H1 (cell line): ENCODE results near the gene LRRC8D. TPM values are rescaled to one million over a fixed set of nuclear protein-coding genes. Genes with fewer than 3 reads are reported as not detected.

Source experiments
- CTCF ChIA-PET: fragments of 300-600 bp; sonication (Branson Sonifier 250); formaldehyde crosslinking; loops from one replicate; lab custom pipeline; 2021; ENCODE audit not compliant: partially characterized antibody; lab: Charles Lee
- POLR2A ChIA-PET: fragments of 300-600 bp; sonication (Branson Sonifier 250); formaldehyde crosslinking; loops from one replicate; lab custom pipeline; 2021; ENCODE audit warnings: inconsistent platforms; ENCODE audit not compliant: partially characterized antibody; lab: Charles Lee
- DNase-seq, 2 experiments: peaks; one replicate each; pipeline versions ENCODE4 v3.0.0 to v3.0.0-alpha.2; 2010 to 2022; ENCODE audit warnings: low spot score in 2 of 2, low read depth in 1 of 2, mixed read lengths in 1 of 2
- FAIRE-seq: peaks from 2 replicates; lab custom pipeline; 2011; peaks lifted over from hg19 to GRCh38; lab: Jason Lieb, UNC
- H2AFZ ChIP-seq: 2 replicates; pipeline ENCODE4 v1.8.1; 2012; ENCODE audit warnings: low read length, inconsistent platforms
- H2AK5ac ChIP-seq: 2 replicates; pipeline ENCODE4 v1.6.1; 2013; ENCODE audit warnings: low read depth, low read length
- H2BK120ac ChIP-seq: replicated peaks from 2 replicates; pipeline ENCODE3; 2013; ENCODE audit warnings: low read depth, low read length, inconsistent platforms
- H2BK12ac ChIP-seq: 2 replicates; pipeline ENCODE4 v1.6.1; 2013; ENCODE audit warnings: low read depth, low read length
- H2BK15ac ChIP-seq: 2 replicates; pipeline ENCODE4 v1.6.1; 2013; ENCODE audit warnings: low read length
- H2BK20ac ChIP-seq: 2 replicates; pipeline ENCODE4 v1.6.1; 2013; ENCODE audit warnings: low read length
- H2BK5ac ChIP-seq: 2 replicates; pipeline ENCODE4 v1.6.1; 2013; ENCODE audit warnings: low read depth, low read length
- H3K14ac ChIP-seq: 2 replicates; pipeline ENCODE4 v1.6.1; 2013; ENCODE audit warnings: inconsistent platforms; ENCODE audit not compliant: insufficient read length
- H3K18ac ChIP-seq: 2 replicates; pipeline ENCODE4 v1.6.1; 2013; ENCODE audit warnings: low read length; ENCODE audit errors: extremely low read depth
- H3K23ac ChIP-seq: 2 replicates; pipeline ENCODE4 v1.6.1; 2013; ENCODE audit warnings: inconsistent platforms; ENCODE audit not compliant: insufficient read length
- H3K23me2 ChIP-seq: 2 replicates; pipeline ENCODE4 v1.6.1; 2013; ENCODE audit warnings: low read depth, low read length
- H3K27ac ChIP-seq: 2 replicates; pipeline ENCODE4 v1.6.1; 2011; ENCODE audit warnings: low read depth, low read length, inconsistent platforms
- H3K27me3 ChIP-seq, 4 experiments: replicated peaks in 1 of 4; 1 replicate in 1 of 4; 2 replicates in 3 of 4; pipeline versions ENCODE4 v1.6.1 to v1.8.1; 2011 to 2013; ENCODE audit warnings: low read length in 3 of 4, mild to moderate bottlenecking in 3 of 4, inconsistent platforms in 2 of 4, mixed read lengths in 2 of 4, moderate library complexity in 1 of 4; ENCODE audit not compliant: control insufficient read depth in 3 of 4, insufficient read depth in 3 of 4; ENCODE audit errors: extremely low read depth in 1 of 4
- H3K36me3 ChIP-seq, 4 experiments: 2 replicates each; pipeline versions ENCODE4 v1.6.1 to v1.8.1; 2011 to 2013; ENCODE audit warnings: mild to moderate bottlenecking in 4 of 4, low read length in 3 of 4, moderate library complexity in 2 of 4, control low read depth in 1 of 4, inconsistent platforms in 1 of 4; ENCODE audit not compliant: insufficient read depth in 4 of 4, control insufficient read depth in 2 of 4
- H3K4ac ChIP-seq: replicated peaks from 2 replicates; pipeline ENCODE3; 2013; ENCODE audit warnings: low read length, low read depth, mixed read lengths, inconsistent platforms; ENCODE audit not compliant: insufficient read length
- H3K4me1 ChIP-seq, 4 experiments: replicated peaks in 1 of 4; 1 replicate in 1 of 4; 2 replicates in 3 of 4; pipeline versions ENCODE4 v1.6.1 to v1.8.1; 2011 to 2013; ENCODE audit warnings: low read length in 3 of 4, inconsistent platforms in 2 of 4, mixed read lengths in 1 of 4; ENCODE audit not compliant: insufficient read depth in 4 of 4, control insufficient read depth in 3 of 4
- H3K4me2 ChIP-seq, 2 experiments: 2 replicates each; pipeline versions ENCODE4 v1.6.1 to v1.8.1; 2011 to 2013; ENCODE audit warnings: low read depth in 2 of 2, low read length in 2 of 2, control low read depth in 1 of 2, inconsistent platforms in 1 of 2, mild to moderate bottlenecking in 1 of 2; ENCODE audit not compliant: insufficient read depth in 1 of 2
- H3K4me3 ChIP-seq, 4 experiments: fragments of 200-600, 300-600 bp in 1 of 4; sonication (generic), shearing (Covaris generic), sonication (Bioruptor Twin) in 1 of 4; 2 replicates each; pipeline versions ENCODE4 v1.5.1 to v1.8.1; 2011 to 2016; ENCODE audit warnings: low read length in 4 of 4, low read depth in 3 of 4, control low read depth in 2 of 4, inconsistent platforms in 2 of 4, mild to moderate bottlenecking in 2 of 4, mixed read lengths in 1 of 4, moderate library complexity in 1 of 4; ENCODE audit not compliant: insufficient read depth in 2 of 4; ENCODE audit errors: extremely low read depth in 1 of 4
- H3K56ac ChIP-seq: replicated peaks from 2 replicates; pipeline ENCODE3; 2013; ENCODE audit warnings: low read depth, mild to moderate bottlenecking, mixed read lengths, low read length, inconsistent platforms; ENCODE audit not compliant: insufficient read length
- H3K79me1 ChIP-seq: 2 replicates; pipeline ENCODE4 v1.6.1; 2013; ENCODE audit warnings: low read depth, low read length, control low read depth
- H3K79me2 ChIP-seq, 2 experiments: 2 replicates each; pipeline versions ENCODE4 v1.6.1 to v1.8.1; 2012 to 2013; ENCODE audit warnings: low read length in 2 of 2, mild to moderate bottlenecking in 2 of 2, inconsistent platforms in 1 of 2; ENCODE audit not compliant: insufficient read depth in 2 of 2, control insufficient read depth in 1 of 2
- H3K9ac ChIP-seq, 4 experiments: replicated peaks in 1 of 4; 1 replicate in 1 of 4; 2 replicates in 3 of 4; pipeline versions ENCODE4 v1.6.1 to v1.8.1; 2011 to 2013; ENCODE audit warnings: low read depth in 3 of 4, low read length in 3 of 4, control low read depth in 2 of 4, mild to moderate bottlenecking in 2 of 4, moderate library complexity in 2 of 4, inconsistent platforms in 1 of 4; ENCODE audit errors: extremely low read depth in 1 of 4
- H3K9me3 ChIP-seq, 2 experiments: 2 replicates each; pipeline versions ENCODE4 v1.6.1 to v1.8.1; 2012 to 2013; ENCODE audit warnings: mild to moderate bottlenecking in 2 of 2, moderate library complexity in 2 of 2, control low read depth in 1 of 2, inconsistent platforms in 1 of 2, low read depth in 1 of 2, low read length in 1 of 2, mixed read lengths in 1 of 2; ENCODE audit not compliant: insufficient read depth in 2 of 2
- H4K20me1 ChIP-seq, 2 experiments: replicated peaks in 1 of 2; 2 replicates each; pipeline versions ENCODE3 to v1.8.1; 2011 to 2013; ENCODE audit warnings: inconsistent platforms in 2 of 2, low read length in 2 of 2, mild to moderate bottlenecking in 1 of 2; ENCODE audit not compliant: insufficient read depth in 2 of 2, control insufficient read depth in 1 of 2
- H4K5ac ChIP-seq: 2 replicates; pipeline ENCODE4 v1.6.1; 2013; ENCODE audit warnings: low read length, low read depth, mixed read lengths, inconsistent platforms; ENCODE audit not compliant: insufficient read length
- H4K8ac ChIP-seq: 2 replicates; pipeline ENCODE4 v1.8.0; 2013; ENCODE audit warnings: mild to moderate bottlenecking, moderate library complexity, low read length, inconsistent platforms; ENCODE audit not compliant: insufficient read depth; ENCODE audit errors: extremely low read depth
- H4K91ac ChIP-seq: replicated peaks from 2 replicates; pipeline ENCODE3; 2013; ENCODE audit warnings: low read length, mixed read lengths, inconsistent platforms; ENCODE audit not compliant: insufficient read length
- BRCA1 ChIP-seq: IDR thresholded peaks from 2 replicates; pipeline ENCODE4 v1.6.1; 2012; ENCODE audit warnings: low read depth, low read length, improper control_type of control experiment
- CREB1 ChIP-seq: IDR thresholded peaks from 2 replicates; pipeline ENCODE4 v1.6.1; 2012; ENCODE audit warnings: inconsistent platforms
- EP300 ChIP-seq, 2 experiments: IDR thresholded peaks; 1 replicate in 1 of 2; 2 replicates in 1 of 2; pipeline ENCODE4 v1.6.1; 2011 to 2012; ENCODE audit warnings: low read depth in 2 of 2, low read length in 2 of 2, mild to moderate bottlenecking in 2 of 2, borderline replicate concordance in 1 of 2, inconsistent platforms in 1 of 2, moderate library complexity in 1 of 2
- GTF2F1 ChIP-seq: IDR thresholded peaks from 2 replicates; pipeline ENCODE4 v1.6.1; 2012; ENCODE audit warnings: low read depth, low read length, improper control_type of control experiment, borderline replicate concordance
- HDAC6 ChIP-seq: IDR thresholded peaks from one replicate; pipeline ENCODE4 v1.7.1; 2012; ENCODE audit warnings: low read depth, mild to moderate bottlenecking, inconsistent platforms, low read length, moderate library complexity
- NRF1 ChIP-seq: IDR thresholded peaks from 2 replicates; pipeline ENCODE4 v1.6.1; 2011; ENCODE audit warnings: mild to moderate bottlenecking, low read depth, low read length, improper control_type of control experiment
- RAD21 ChIP-seq, 2 experiments: IDR thresholded peaks in 1 of 2; conservative IDR thresholded peaks in 1 of 2; 2 replicates each; pipeline ENCODE4 v1.6.1; 2011; ENCODE audit warnings: low read depth in 2 of 2, low read length in 2 of 2, improper control_type of control experiment in 1 of 2, inconsistent platforms in 1 of 2, mild to moderate bottlenecking in 1 of 2, moderate library complexity in 1 of 2
- SP4 ChIP-seq: IDR thresholded peaks from 2 replicates; pipeline ENCODE4 v1.6.1; 2012; ENCODE audit warnings: low read length, inconsistent platforms
- SUZ12 ChIP-seq: fragments of 200-600 bp; sonication (generic); IDR thresholded peaks from 2 replicates; pipeline ENCODE4 v1.6.1; 2012; ENCODE audit warnings: mild to moderate bottlenecking, inconsistent platforms, low read length, moderate library complexity, mixed read lengths
- TCF12 ChIP-seq: IDR thresholded peaks from 2 replicates; pipeline ENCODE4 v1.6.1; 2011; ENCODE audit warnings: low read depth, mild to moderate bottlenecking, low read length
- YY1 ChIP-seq: IDR thresholded peaks from 2 replicates; pipeline ENCODE4 v1.6.1; 2011; ENCODE audit warnings: low read depth, mild to moderate bottlenecking, low read length
- WGBS, 2 experiments: shearing (Covaris generic) in 1 of 2; methylation state at CpG; one replicate each; pipeline versions ENCODE4 v1.1.6 to v1.1.7; 2013 to 2015; ENCODE audit warnings: low lambda C conversion rate in 2 of 2, mixed read lengths in 2 of 2, inconsistent platforms in 1 of 2, low coverage in 1 of 2, missing lambda C conversion rate in 1 of 2; ENCODE audit not compliant: insufficient replicate concordance in 2 of 2, insufficient coverage in 1 of 2, insufficient read length in 1 of 2; ENCODE audit errors: extremely low coverage in 1 of 2, missing lambda C conversion rate in 1 of 2; 5-methylcytosine and 5-hydroxymethylcytosine counted together
- polyA plus RNA-seq, 7 experiments: library from polyadenylated mRNA; depleted of rRNA in 3 of 7; stranded (reverse) in 5 of 7; unstranded in 2 of 7; fragments of >200 nt in 5 of 7; fragments of 200-250 nt in 2 of 7; gene quantifications; 1 replicate in 5 of 7; 2 replicates in 1 of 7; 4 replicates in 1 of 7; pipeline versions ENCODE4 v1.2.1 to v1.2.3, GENCODE V29; 2011 to 2013; ENCODE audit warnings: missing spikeins in 2 of 7, mixed read lengths in 2 of 7
- total RNA-seq: library from RNA; stranded (reverse); fragmentation: NEBNext Ultra II Directional; extraction: Animal tissue kit (Norgen Biotek cat#: 25700); gene quantifications from 2 replicates; pipeline ENCODE4 v1.2.1, GENCODE V29; 2021
- TF ChIP-seq, protein P1 (sequence below): IDR thresholded peaks from 2 replicates; pipeline ENCODE4 v1.6.1; 2011; ENCODE audit warnings: low read length, improper control_type of control experiment

Gene LRRC8D
- total and polyA plus RNA-seq, 2 of the 8 experiments (the other 6 are each of a cell fraction or from before 2014, with no cell fraction given), result 42.0 to 58.5 TPM

GRCh38 chr1:89800718-89801117 is 20.1 kb upstream of the LRRC8D start:
- DNase-seq (no peak), FAIRE-seq (no peak)
- H3K4me2 ChIP-seq, result no peak overlapping the region
- no peaks in the 10 kb centered on the region for H3K23me2 ChIP-seq
- no peak overlapping the region for H4K5ac ChIP-seq
- no peaks in the 10 kb centered on the region for H4K20me1 ChIP-seq
- no peak overlapping the region for H3K27ac ChIP-seq
- H2AK5ac ChIP-seq, result no peak overlapping the region
- H3K79me2 ChIP-seq, result no peaks in the 10 kb centered on the region
- no peak overlapping the region for H4K91ac ChIP-seq
- H3K36me3 ChIP-seq, result no peaks in the 10 kb centered on the region
- no peak overlapping the region for H2BK15ac ChIP-seq
- no peak overlapping the region for H3K14ac ChIP-seq
- WGBS, 2 experiments, result 85% methylated on average over 7 of the region's 7 CpGs; no CpG with 5 or more reads in 1 of the 2 experiments
- H3K4me1 ChIP-seq, result peaks cover 0 to 10% (median 2%) of the 10 kb centered on the region in 4 experiments; a peak in 3 of 7 replicates
- no peak overlapping the region for H2BK12ac ChIP-seq
- peaks cover 0 to 2% of the 10 kb centered on the region in 2 experiments; a peak in 1 of 4 replicates for H3K9me3 ChIP-seq
- POLR2A ChIA-PET, result interaction anchor here (0.5 to 1.3 kb wide), 2 partner anchors 21 to 80 kb away, joined by 3 read pairs; no protein-coding TSS in a partner anchor
- CTCF ChIA-PET, result interaction anchor here (0.6 to 5.1 kb wide), 5 partner anchors 8 to 349 kb away, joined by 3 to 78 read pairs (median 3); no protein-coding TSS in a partner anchor
- H3K27me3 ChIP-seq, result no peaks in the 10 kb centered on the region
- H3K23ac ChIP-seq, result no peak overlapping the region
- H3K79me1 ChIP-seq, result no peaks in the 10 kb centered on the region
- no peak overlapping the region for H3K4ac ChIP-seq
- no peak overlapping the region for H3K18ac ChIP-seq
- no peak overlapping the region for H4K8ac ChIP-seq
- TF ChIP-seq SP4 (no peak), BRCA1 (no peak), SUZ12 (no peak), TCF12 (no peak), CREB1 (no peak), EP300 (IDR thresholded peaks at IDR 0.05; ENCODE audit: borderline replicate concordance in 1 of 2, low read depth in 2 of 2, low read length in 2 of 2) (no peak), YY1 (no peak), NRF1 (no peak), HDAC6 (no peak), GTF2F1 (no peak), RAD21 (IDR thresholded peaks at IDR 0.05 in 1 of 2, conservative IDR thresholded peaks at IDR 0.05 in 1 of 2; ENCODE audit: low read depth in 2 of 2, low read length in 2 of 2) (no peak)
- TF ChIP-seq, protein P1, sequence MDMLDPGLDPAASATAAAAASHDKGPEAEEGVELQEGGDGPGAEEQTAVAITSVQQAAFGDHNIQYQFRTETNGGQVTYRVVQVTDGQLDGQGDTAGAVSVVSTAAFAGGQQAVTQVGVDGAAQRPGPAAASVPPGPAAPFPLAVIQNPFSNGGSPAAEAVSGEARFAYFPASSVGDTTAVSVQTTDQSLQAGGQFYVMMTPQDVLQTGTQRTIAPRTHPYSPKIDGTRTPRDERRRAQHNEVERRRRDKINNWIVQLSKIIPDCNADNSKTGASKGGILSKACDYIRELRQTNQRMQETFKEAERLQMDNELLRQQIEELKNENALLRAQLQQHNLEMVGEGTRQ, result no peak
- no peak overlapping the region for H3K4me3 ChIP-seq
- no peak overlapping the region for H3K9ac ChIP-seq
- no peak overlapping the region for H3K56ac ChIP-seq
- no peak overlapping the region for H2BK20ac ChIP-seq
- no peak overlapping the region for H2AFZ ChIP-seq
- H2BK120ac ChIP-seq, result no peak overlapping the region
- no peak overlapping the region for H2BK5ac ChIP-seq
